Esophagus squamous epithelium (tissue), 4 donors: ENCODE results near the gene FOXK1.

Experiments used
- POLR2A ChIP-seq, 4 donors: fragments of 450-650 bp; IDR thresholded peaks; one replicate each; pipeline ENCODE4 v1.6.1; 2017; ENCODE audit warnings: antibody characterized with exemption in 4 of 4, mild to moderate bottlenecking in 4 of 4, moderate library complexity in 3 of 4
- TF ChIP-seq, protein P1 (sequence below), 6 experiments: fragments of 450-650 bp in 4 of 6; fragments of 200-600 bp in 2 of 6; sonication (generic) in 2 of 6; IDR thresholded peaks; one replicate each; pipeline ENCODE4 v1.5.1; 2016 to 2019; ENCODE audit warnings: antibody characterized with exemption in 6 of 6, mild to moderate bottlenecking in 4 of 6, moderate library complexity in 4 of 6

DNA sequence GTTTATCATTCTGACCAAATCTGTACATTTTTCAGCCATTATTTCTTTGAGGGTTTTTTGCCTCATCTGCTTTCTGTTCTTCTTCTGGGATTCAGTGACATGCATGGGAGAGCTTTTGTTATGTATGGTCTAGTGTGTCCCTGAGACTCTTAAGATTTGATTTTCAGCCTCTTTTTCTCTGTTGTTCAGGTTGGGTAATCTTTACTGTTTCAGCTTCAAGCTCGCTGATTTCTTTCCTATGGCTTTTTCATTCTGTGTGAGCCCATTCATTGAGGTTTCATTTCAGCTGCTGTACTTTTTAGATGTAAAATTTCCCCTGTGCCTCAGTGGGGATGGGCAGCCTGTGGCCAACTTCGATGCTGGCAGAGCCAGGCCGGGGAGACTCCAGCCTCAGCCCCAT is 38.1 kb downstream of the FOXK1 start:
- TF ChIP-seq, protein P1, sequence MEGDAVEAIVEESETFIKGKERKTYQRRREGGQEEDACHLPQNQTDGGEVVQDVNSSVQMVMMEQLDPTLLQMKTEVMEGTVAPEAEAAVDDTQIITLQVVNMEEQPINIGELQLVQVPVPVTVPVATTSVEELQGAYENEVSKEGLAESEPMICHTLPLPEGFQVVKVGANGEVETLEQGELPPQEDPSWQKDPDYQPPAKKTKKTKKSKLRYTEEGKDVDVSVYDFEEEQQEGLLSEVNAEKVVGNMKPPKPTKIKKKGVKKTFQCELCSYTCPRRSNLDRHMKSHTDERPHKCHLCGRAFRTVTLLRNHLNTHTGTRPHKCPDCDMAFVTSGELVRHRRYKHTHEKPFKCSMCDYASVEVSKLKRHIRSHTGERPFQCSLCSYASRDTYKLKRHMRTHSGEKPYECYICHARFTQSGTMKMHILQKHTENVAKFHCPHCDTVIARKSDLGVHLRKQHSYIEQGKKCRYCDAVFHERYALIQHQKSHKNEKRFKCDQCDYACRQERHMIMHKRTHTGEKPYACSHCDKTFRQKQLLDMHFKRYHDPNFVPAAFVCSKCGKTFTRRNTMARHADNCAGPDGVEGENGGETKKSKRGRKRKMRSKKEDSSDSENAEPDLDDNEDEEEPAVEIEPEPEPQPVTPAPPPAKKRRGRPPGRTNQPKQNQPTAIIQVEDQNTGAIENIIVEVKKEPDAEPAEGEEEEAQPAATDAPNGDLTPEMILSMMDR (IDR thresholded peaks at IDR 0.05) = no peak
- TF ChIP-seq POLR2A (IDR thresholded peaks at IDR 0.05) = no peak
